ENCODE data around the gene YY1. TPM values are rescaled to one million over a fixed set of nuclear protein-coding genes. Genes with fewer than 3 reads are reported as not detected.

The YY1 gene
- total and polyA plus RNA-seq, 2 of the 8 experiments (the other 6 are each of a cell fraction or from before 2014, with no cell fraction given), result 26.4 to 106 TPM

DNA sequence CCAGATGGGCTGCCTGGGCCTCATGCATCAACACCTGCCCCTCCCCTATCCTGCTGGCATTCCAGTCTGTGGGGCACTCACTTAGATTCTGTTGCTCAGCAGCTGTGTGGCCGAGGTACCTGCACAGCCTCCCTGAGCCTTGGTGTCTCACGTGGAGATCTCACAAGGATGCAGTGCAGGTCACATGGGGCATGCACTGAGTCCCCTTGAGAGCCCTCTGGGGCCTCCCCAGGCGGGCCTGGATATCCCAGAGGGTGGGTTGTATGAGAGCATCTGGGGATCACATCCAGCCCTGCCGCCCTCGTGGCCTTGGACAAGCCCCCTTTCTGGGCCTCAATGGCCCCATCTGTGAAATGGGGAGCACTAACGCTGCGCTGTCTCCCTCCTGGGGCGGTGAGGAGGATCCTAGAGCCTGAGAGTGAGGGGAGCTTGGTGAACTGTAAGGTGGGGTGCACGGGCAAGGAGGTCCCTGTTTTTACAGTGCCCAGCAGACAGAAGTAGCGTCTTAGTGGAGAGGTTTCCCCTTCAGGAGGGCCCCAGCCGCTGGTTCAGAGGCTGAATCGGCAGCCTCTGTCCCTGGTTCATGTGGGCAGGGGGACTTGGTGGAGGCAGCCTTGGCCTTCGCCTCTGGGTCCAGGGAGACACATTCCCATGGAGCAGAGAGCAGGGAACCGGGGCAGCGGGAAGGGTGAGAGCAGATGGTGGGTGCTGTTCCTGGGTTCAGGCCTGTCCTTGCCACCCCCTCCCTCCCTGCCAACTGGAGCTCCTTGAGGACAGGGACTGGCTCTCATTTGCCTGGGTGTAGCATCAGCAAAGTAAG lies 83.4 kb downstream of the YY1 start:
- Histone ChIP-seq H3K23ac (ENCODE audit: insufficient read length) (no peak overlapping the region), H3K36me3 (ENCODE audit: control insufficient read depth in 2 of 4, insufficient read depth in 4 of 4, low read length in 3 of 4) (no peaks in the 10 kb centered on the region), H3K79me2 (ENCODE audit: control insufficient read depth in 1 of 2, insufficient read depth in 2 of 2, low read length in 2 of 2) (no peaks in the 10 kb centered on the region), H2BK15ac (ENCODE audit: low read length) (0 out of 2 replicates have a peak overlapping the region, but pooled peaks have one; percentile 8), H3K4me2 (ENCODE audit: insufficient read depth in 1 of 2, low read depth in 2 of 2, low read length in 2 of 2) (no peak overlapping the region), H4K5ac (ENCODE audit: insufficient read length, low read depth, low read length) (no peak overlapping the region), H2AK5ac (ENCODE audit: low read depth, low read length) (0 out of 2 replicates have a peak overlapping the region, but pooled peaks have one; percentile 39), H3K18ac (ENCODE audit: extremely low read depth, low read length) (no peak overlapping the region), H3K9me3 (ENCODE audit: insufficient read depth in 2 of 2, low read depth in 1 of 2, low read length in 1 of 2) (no peaks in the 10 kb centered on the region), H3K14ac (ENCODE audit: insufficient read length) (no peak overlapping the region), H2BK120ac (replicated peaks; ENCODE audit: low read depth, low read length) (no peak overlapping the region), H3K4me3 (ENCODE audit: extremely low read depth in 1 of 4, insufficient read depth in 2 of 4, low read depth in 3 of 4, low read length in 4 of 4) (no peak overlapping the region), H3K27me3 (replicated peaks in 1 of 4; ENCODE audit: control insufficient read depth in 3 of 4, extremely low read depth in 1 of 4, insufficient read depth in 3 of 4, low read length in 3 of 4) (no peaks in the 10 kb centered on the region), H3K79me1 (ENCODE audit: low read depth, low read length) (no peaks in the 10 kb centered on the region), H3K9ac (replicated peaks in 1 of 4; ENCODE audit: extremely low read depth in 1 of 4, low read depth in 3 of 4, low read length in 3 of 4) (no peak overlapping the region), H2BK12ac (ENCODE audit: low read depth, low read length) (0 out of 2 replicates have a peak overlapping the region, but pooled peaks have one; percentile 39), H2BK20ac (ENCODE audit: low read length) (no peak overlapping the region), H4K8ac (ENCODE audit: extremely low read depth, insufficient read depth, low read length) (peak overlapping the region; percentile 73), H4K91ac (replicated peaks; ENCODE audit: insufficient read length, low read length) (no peak overlapping the region), H3K4me1 (replicated peaks in 1 of 4; ENCODE audit: control insufficient read depth in 3 of 4, insufficient read depth in 4 of 4, low read length in 3 of 4) (peaks cover 0 to 2% (median 0%) of the 10 kb centered on the region in 4 experiments; a peak in 3 of 7 replicates), H3K4ac (replicated peaks; ENCODE audit: insufficient read length, low read depth, low read length) (no peak overlapping the region), H2AFZ (ENCODE audit: low read length) (no peak overlapping the region), H2BK5ac (ENCODE audit: low read depth, low read length) (peak overlapping the region; percentile 77; the same call in 1 of the 2 replicates), H3K27ac (ENCODE audit: low read depth, low read length) (no peak overlapping the region), H3K23me2 (ENCODE audit: low read depth, low read length) (no peaks in the 10 kb centered on the region; the same call in 1 of the 2 replicates), H3K56ac (replicated peaks; ENCODE audit: insufficient read length, low read depth, low read length) (no peak overlapping the region), H4K20me1 (replicated peaks in 1 of 2; ENCODE audit: control insufficient read depth in 1 of 2, insufficient read depth in 2 of 2, low read length in 2 of 2) (no peaks in the 10 kb centered on the region)
- POLR2A ChIA-PET (ENCODE audit: partially characterized antibody), result interaction anchor here (0.8 to 2.3 kb wide), 10 partner anchors 10 to 53 kb away, joined by 3 to 22 read pairs (median 4); partner anchors contain the start of gene SLC25A29
- 89% methylated on average over 15 of the region's 15 CpGs; no CpG with 5 or more reads in 1 of the 2 experiments for WGBS, 2 experiments (ENCODE audit: extremely low coverage in 1 of 2, insufficient coverage in 1 of 2, insufficient read length in 1 of 2, insufficient replicate concordance in 2 of 2, low coverage in 1 of 2, low lambda C conversion rate in 2 of 2, missing lambda C conversion rate in 1 of 2)
- FAIRE-seq, result no peak
- CTCF ChIA-PET (ENCODE audit: partially characterized antibody), result interaction anchor here (0.9 to 1.3 kb wide), 7 partner anchors 9 to 56 kb away, joined by 3 to 5 read pairs (median 4); no protein-coding TSS in a partner anchor
- TF ChIP-seq BRCA1 (IDR thresholded peaks at IDR 0.05; ENCODE audit: low read depth, low read length) (no peak), KDM1A (IDR thresholded peaks at IDR 0.05; ENCODE audit: borderline replicate concordance, low read length) (peak; percentile 53; the same call in 1 of the 2 replicates)
- DNase-seq (ENCODE audit: low read depth in 1 of 2, low spot score in 2 of 2), result no peak
